ENCODE data around the gene ST3GAL6. TPM values are rescaled to one million over a fixed set of nuclear protein-coding genes. Genes with fewer than 3 reads are reported as not detected.

ST3GAL6 gene
- total and polyA plus RNA-seq, 2 donors (not counting 3 experiments of a cell fraction or from before 2014, with no cell fraction given), result 13.2 to 35.9 TPM

DNA sequence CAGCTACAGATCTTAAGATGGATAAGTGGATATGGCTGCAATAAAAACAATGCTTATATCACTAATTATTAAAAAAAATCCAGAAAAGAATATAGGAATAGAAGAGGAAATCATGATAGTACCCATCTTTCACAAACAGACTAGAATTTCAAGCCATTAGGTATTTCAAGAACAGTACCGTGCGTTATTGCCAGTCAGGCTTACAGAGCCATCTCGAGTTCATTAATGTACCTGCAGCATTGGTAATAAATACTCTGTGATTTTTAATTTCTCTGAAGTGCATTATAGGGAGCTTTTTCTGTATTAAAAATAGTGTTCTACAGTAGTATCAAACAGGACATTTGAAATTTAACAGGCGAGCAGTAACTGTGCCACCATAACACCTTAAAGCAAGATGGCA is 35.7 kb downstream of the ST3GAL6 start:
- H3K9me3 ChIP-seq (replicated peaks; ENCODE audit: control insufficient read depth, insufficient read depth, low read length), result no peaks in the 10 kb centered on the region
- H3K4me1 ChIP-seq (ENCODE audit: control insufficient read depth, extremely low read depth, insufficient read depth, low read length), result no peaks in the 10 kb centered on the region
- no peak for TF ChIP-seq POLR2AphosphoS5 (IDR thresholded peaks at IDR 0.05; ENCODE audit: insufficient read depth, low read depth, low read length)
- no peak for TF ChIP-seq JUN (IDR thresholded peaks at IDR 0.05; ENCODE audit: borderline replicate concordance, insufficient read depth, insufficient read length, low read depth)
- TF ChIP-seq, protein P1, sequence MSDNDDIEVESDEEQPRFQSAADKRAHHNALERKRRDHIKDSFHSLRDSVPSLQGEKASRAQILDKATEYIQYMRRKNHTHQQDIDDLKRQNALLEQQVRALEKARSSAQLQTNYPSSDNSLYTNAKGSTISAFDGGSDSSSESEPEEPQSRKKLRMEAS (IDR thresholded peaks at IDR 0.05; ENCODE audit: insufficient read depth, insufficient read length), result no peak
- TF ChIP-seq GATA2 (IDR thresholded peaks at IDR 0.05; ENCODE audit: insufficient read depth, insufficient read length, low read depth, low read length), result no peak
- TF ChIP-seq FOS (IDR thresholded peaks at IDR 0.05; ENCODE audit: borderline replicate concordance, insufficient read depth, low read length), result no peak
- TF ChIP-seq, protein P2, sequence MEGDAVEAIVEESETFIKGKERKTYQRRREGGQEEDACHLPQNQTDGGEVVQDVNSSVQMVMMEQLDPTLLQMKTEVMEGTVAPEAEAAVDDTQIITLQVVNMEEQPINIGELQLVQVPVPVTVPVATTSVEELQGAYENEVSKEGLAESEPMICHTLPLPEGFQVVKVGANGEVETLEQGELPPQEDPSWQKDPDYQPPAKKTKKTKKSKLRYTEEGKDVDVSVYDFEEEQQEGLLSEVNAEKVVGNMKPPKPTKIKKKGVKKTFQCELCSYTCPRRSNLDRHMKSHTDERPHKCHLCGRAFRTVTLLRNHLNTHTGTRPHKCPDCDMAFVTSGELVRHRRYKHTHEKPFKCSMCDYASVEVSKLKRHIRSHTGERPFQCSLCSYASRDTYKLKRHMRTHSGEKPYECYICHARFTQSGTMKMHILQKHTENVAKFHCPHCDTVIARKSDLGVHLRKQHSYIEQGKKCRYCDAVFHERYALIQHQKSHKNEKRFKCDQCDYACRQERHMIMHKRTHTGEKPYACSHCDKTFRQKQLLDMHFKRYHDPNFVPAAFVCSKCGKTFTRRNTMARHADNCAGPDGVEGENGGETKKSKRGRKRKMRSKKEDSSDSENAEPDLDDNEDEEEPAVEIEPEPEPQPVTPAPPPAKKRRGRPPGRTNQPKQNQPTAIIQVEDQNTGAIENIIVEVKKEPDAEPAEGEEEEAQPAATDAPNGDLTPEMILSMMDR (IDR thresholded peaks at IDR 0.05; ENCODE audit: extremely low read depth in 1 of 2, insufficient read depth in 1 of 2, low read depth in 1 of 2, low read length in 2 of 2), result no peak
- no peak for TF ChIP-seq EZH2 (IDR thresholded peaks at IDR 0.05; ENCODE audit: borderline replicate concordance, low read depth, low read length, severe bottlenecking)
- no peak for TF ChIP-seq POLR2A (IDR thresholded peaks at IDR 0.05; ENCODE audit: low read depth, low read length)
- TF ChIP-seq MYC (IDR thresholded peaks at IDR 0.05; ENCODE audit: low read depth, low read length), result no peak
- no TSS peak for BruUV-seq (replicated peaks)
- FAIRE-seq, result no peak
- CTCF ChIA-PET, result interaction anchor here (1.2 to 7.2 kb wide), 3 partner anchors 14 to 196 kb away, joined by 3 to 63 read pairs (median 6); no protein-coding TSS in a partner anchor
- H3K4me3 ChIP-seq (replicated peaks in 1 of 3; ENCODE audit: insufficient read depth in 1 of 3, low read depth in 1 of 3, low read length in 3 of 3), result no peak overlapping the region
- H3K9ac ChIP-seq (replicated peaks; ENCODE audit: extremely low read depth, insufficient read depth, low read length), result no peak overlapping the region
- H3K27ac ChIP-seq (ENCODE audit: insufficient read depth, low read depth, low read length), result no peak overlapping the region
- intact Hi-C loops (cut with micrococcal nuclease), result no loop called here
- no peak overlapping the region for H2AFZ ChIP-seq (ENCODE audit: low read depth, low read length)
- peaks cover 8 to 16% of the 10 kb centered on the region in 2 experiments for H3K36me3 ChIP-seq (ENCODE audit: control insufficient read depth in 2 of 2, extremely low read depth in 1 of 2, insufficient read depth in 2 of 2, low read length in 2 of 2)
- no peak for DNase-seq (ENCODE audit: low read depth, low spot score)
- dilution Hi-C loops (cut with MboI; ENCODE audit: extremely low pct_ligation_motif_present, low sequenced_read_pairs), result no loop called here
- no peaks in the 10 kb centered on the region for H3K79me2 ChIP-seq (ENCODE audit: control insufficient read depth, insufficient read depth, low read length)
- H4K20me1 ChIP-seq (replicated peaks; ENCODE audit: control insufficient read depth, extremely low read depth, insufficient read depth, low read length), result no peaks in the 10 kb centered on the region
- H3K4me2 ChIP-seq (ENCODE audit: insufficient read depth, low read length), result no peak overlapping the region
- POLR2A ChIA-PET, result no interaction called here
- no peaks in the 10 kb centered on the region for H3K27me3 ChIP-seq (ENCODE audit: control insufficient read depth in 2 of 2, insufficient read depth in 2 of 2, low read length in 2 of 2)
- H3K9me1 ChIP-seq (replicated peaks; ENCODE audit: control insufficient read depth, extremely low read depth, insufficient read depth, low read length), result no peaks in the 10 kb centered on the region

Data from endothelial cell of umbilical vein (primary cell).